Measurements from ENCODE around the gene ARSH.

- TF ChIP-seq POLR2A (IDR thresholded peaks at IDR 0.05): no peak
- TF ChIP-seq CTCF (IDR thresholded peaks at IDR 0.05): no peak
Observed at GRCh38 chrX:3017492-3017891, 11.1 kb downstream of the ARSH start.
